Measurements from ENCODE around the gene NHS.
A peak's percentile ranks its signal among the peaks of the same experiment; 100 is the strongest.
"Not testable (repeated sequence)": the region's sequence is repeated elsewhere in the genome, so short reads cannot be mapped to it uniquely, and the experiment has no call there.

The NHS gene

DNA sequence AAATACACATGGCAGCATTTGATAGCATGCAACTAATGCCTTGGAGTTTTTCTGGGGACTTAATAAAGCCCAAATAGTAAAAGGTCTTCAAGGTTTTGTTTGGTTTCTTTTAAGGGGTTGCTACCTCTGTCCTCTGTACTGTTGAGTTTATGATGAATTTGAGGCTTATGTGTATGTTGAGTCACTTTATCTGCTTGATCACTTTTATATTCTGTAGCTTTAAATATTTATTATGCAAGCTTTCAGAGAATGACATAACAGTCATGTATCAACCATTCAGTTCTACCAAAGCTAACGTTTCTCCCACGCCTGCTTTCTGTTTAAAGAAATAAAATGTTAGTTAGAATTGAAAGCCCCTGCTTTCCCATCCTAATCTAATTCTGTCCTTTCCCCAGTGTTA lies 122.2 kb downstream of the NHS start:
- no peak overlapping the region for H2BK5ac ChIP-seq (ENCODE audit: low read length)
- H2BK120ac ChIP-seq (ENCODE audit: low read depth, low read length), result no peak overlapping the region
- H3K4ac ChIP-seq (ENCODE audit: low read depth, low read length), result no peak overlapping the region
- H3K4me1 ChIP-seq (ENCODE audit: control insufficient read depth, low read depth, low read length), result no peaks in the 10 kb centered on the region
- no peak overlapping the region for H3K4me2 ChIP-seq (ENCODE audit: low read length)
- no peaks in the 10 kb centered on the region for H3K79me1 ChIP-seq (ENCODE audit: low read length)
- no peak overlapping the region for H4K5ac ChIP-seq (ENCODE audit: low read length)
- H3K4me3 ChIP-seq (ENCODE audit: low read length), result no peak overlapping the region
- H3K79me2 ChIP-seq (ENCODE audit: control insufficient read depth, insufficient read depth, low read length), result no peaks in the 10 kb centered on the region
- DNase-seq, result no peak
- no peak overlapping the region for H2BK15ac ChIP-seq (replicated peaks; ENCODE audit: low read depth)
- H3K27me3 ChIP-seq (ENCODE audit: insufficient read depth, low read length, poor library complexity), result no peaks in the 10 kb centered on the region
- no peak overlapping the region for H3K27ac ChIP-seq (ENCODE audit: low read depth, low read length)
- no peak overlapping the region for H3K23ac ChIP-seq (ENCODE audit: low read length)
- no peak overlapping the region for H4K8ac ChIP-seq (ENCODE audit: low read depth, low read length)
- no peaks in the 10 kb centered on the region for H3K36me3 ChIP-seq (ENCODE audit: control insufficient read depth, insufficient read depth, low read length)
- no peak overlapping the region for H3K56ac ChIP-seq (ENCODE audit: low read length)
- no peak overlapping the region for H2AK5ac ChIP-seq (ENCODE audit: low read length)
- no peak overlapping the region for H3K9ac ChIP-seq (ENCODE audit: low read length)
- no CpG with 5 or more reads among the region's 2 CpGs for WGBS (ENCODE audit: extremely low coverage, insufficient coverage, low lambda C conversion rate)
- H3K18ac ChIP-seq (ENCODE audit: low read length), result no peak overlapping the region

DNA sequence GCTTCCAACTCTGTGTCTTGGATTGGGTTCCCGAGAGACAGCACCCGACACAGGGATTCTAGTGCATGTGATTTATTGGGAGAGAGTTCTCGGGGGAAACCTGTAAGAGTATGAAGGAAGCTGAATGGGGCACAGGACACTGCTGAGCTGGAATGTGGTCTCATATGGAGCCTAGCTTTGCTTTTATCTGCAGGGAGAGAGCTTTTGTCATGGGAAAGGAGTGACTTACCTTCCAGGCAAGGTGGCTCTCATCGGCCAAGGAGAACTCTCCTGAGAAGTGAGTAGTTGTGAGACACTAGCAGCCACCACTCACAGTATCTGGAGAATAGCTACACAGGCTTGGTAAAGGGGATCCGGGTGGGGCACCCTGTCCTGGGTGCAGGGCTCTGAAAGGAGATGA lies 124.5 kb downstream of the NHS start:
- Histone ChIP-seq H3K79me2 (ENCODE audit: control insufficient read depth, insufficient read depth, low read length) (no peaks in the 10 kb centered on the region), H3K36me3 (ENCODE audit: control insufficient read depth, insufficient read depth, low read length) (no peaks in the 10 kb centered on the region), H3K4ac (ENCODE audit: low read depth, low read length) (no peak overlapping the region), H3K4me2 (ENCODE audit: low read length) (no peak overlapping the region), H3K79me1 (ENCODE audit: low read length) (no peaks in the 10 kb centered on the region), H3K18ac (ENCODE audit: low read length) (no peak overlapping the region), H2BK15ac (replicated peaks; ENCODE audit: low read depth) (no peak overlapping the region), H3K4me3 (ENCODE audit: low read length) (no peak overlapping the region), H4K8ac (ENCODE audit: low read depth, low read length) (no peak overlapping the region), H2BK120ac (ENCODE audit: low read depth, low read length) (no peak overlapping the region), H3K23ac (ENCODE audit: low read length) (no peak overlapping the region), H4K5ac (ENCODE audit: low read length) (no peak overlapping the region), H3K27ac (ENCODE audit: low read depth, low read length) (no peak overlapping the region), H3K56ac (ENCODE audit: low read length) (no peak overlapping the region), H2AK5ac (ENCODE audit: low read length) (no peak overlapping the region), H2BK5ac (ENCODE audit: low read length) (no peak overlapping the region), H3K27me3 (ENCODE audit: insufficient read depth, low read length, poor library complexity) (no peaks in the 10 kb centered on the region), H3K9ac (ENCODE audit: low read length) (no peak overlapping the region), H3K4me1 (ENCODE audit: control insufficient read depth, low read depth, low read length) (no peaks in the 10 kb centered on the region)
- DNase-seq, result peak; percentile 19
- WGBS (ENCODE audit: extremely low coverage, insufficient coverage, low lambda C conversion rate), result no CpG with 5 or more reads among the region's 5 CpGs

DNA sequence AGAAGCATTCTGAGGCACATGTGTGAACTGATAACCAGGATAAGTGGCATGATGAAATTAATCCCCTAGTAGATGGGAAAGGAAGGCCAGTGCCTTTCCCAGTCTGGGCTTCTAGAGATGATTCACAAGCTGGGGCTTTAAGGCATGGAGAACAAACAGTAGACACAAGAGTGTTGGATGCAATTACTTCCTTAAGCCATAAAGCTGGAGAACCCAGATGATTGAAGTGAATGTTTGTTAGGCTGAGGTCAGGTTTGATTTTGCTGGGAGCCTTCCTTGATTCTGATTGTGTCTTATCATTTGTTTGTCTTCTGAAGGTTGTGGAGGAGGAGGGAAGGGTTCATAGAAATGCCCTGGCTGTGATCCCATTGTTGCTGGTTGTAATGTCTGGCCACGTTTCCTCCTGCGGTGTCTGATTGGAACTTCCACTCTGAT lies 125.2 kb downstream of the NHS start:
- H3K9ac ChIP-seq (ENCODE audit: low read length), result no peak overlapping the region
- H3K4ac ChIP-seq (ENCODE audit: low read depth, low read length), result no peak overlapping the region
- H3K36me3 ChIP-seq (ENCODE audit: control insufficient read depth, insufficient read depth, low read length), result no peaks in the 10 kb centered on the region
- no peaks in the 10 kb centered on the region for H3K27me3 ChIP-seq (ENCODE audit: insufficient read depth, low read length, poor library complexity)
- H2AK5ac ChIP-seq (ENCODE audit: low read length), result no peak overlapping the region
- H3K79me1 ChIP-seq (ENCODE audit: low read length), result no peaks in the 10 kb centered on the region
- no peak overlapping the region for H3K23ac ChIP-seq (ENCODE audit: low read length)
- no CpG with 5 or more reads among the region's 2 CpGs for WGBS (ENCODE audit: extremely low coverage, insufficient coverage, low lambda C conversion rate)
- H2BK15ac ChIP-seq (replicated peaks; ENCODE audit: low read depth), result no peak overlapping the region
- no peak overlapping the region for H4K5ac ChIP-seq (ENCODE audit: low read length)
- no peak overlapping the region for H2BK120ac ChIP-seq (ENCODE audit: low read depth, low read length)
- H3K79me2 ChIP-seq (ENCODE audit: control insufficient read depth, insufficient read depth, low read length), result no peaks in the 10 kb centered on the region
- H3K27ac ChIP-seq (ENCODE audit: low read depth, low read length), result no peak overlapping the region
- H2BK5ac ChIP-seq (ENCODE audit: low read length), result no peak overlapping the region
- no peak overlapping the region for H3K56ac ChIP-seq (ENCODE audit: low read length)
- H3K18ac ChIP-seq (ENCODE audit: low read length), result no peak overlapping the region
- H3K4me3 ChIP-seq (ENCODE audit: low read length), result no peak overlapping the region
- no peak overlapping the region for H4K8ac ChIP-seq (ENCODE audit: low read depth, low read length)
- H3K4me1 ChIP-seq (ENCODE audit: control insufficient read depth, low read depth, low read length), result no peaks in the 10 kb centered on the region
- H3K4me2 ChIP-seq (ENCODE audit: low read length), result no peak overlapping the region
- peak; percentile 37 for DNase-seq

DNA sequence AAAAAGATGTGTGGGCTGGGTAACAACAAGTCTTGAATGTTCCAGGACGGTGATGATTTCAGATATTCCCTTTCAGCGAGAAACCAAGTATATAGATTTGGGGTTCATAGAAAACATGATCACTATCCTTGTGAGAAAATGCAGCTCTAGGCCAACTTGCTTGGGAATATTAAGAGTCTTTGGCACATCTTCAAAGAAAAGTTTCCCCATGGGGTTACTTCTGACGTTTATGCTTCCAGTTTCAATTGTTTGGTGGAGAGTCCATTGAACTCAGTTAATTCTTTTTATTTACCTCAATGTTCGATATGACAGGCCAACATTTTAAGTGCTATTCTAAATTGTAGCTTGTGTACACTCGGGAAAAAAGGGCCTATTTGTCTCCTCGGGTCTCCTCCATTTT lies 126.7 kb downstream of the NHS start:
- H3K36me3 ChIP-seq (ENCODE audit: control insufficient read depth, insufficient read depth, low read length), result no peaks in the 10 kb centered on the region
- no peak overlapping the region for H2BK120ac ChIP-seq (ENCODE audit: low read depth, low read length)
- H2AK5ac ChIP-seq (ENCODE audit: low read length), result no peak overlapping the region
- H3K79me1 ChIP-seq (ENCODE audit: low read length), result no peaks in the 10 kb centered on the region
- H2BK15ac ChIP-seq (replicated peaks; ENCODE audit: low read depth), result no peak overlapping the region
- no peaks in the 10 kb centered on the region for H3K4me1 ChIP-seq (ENCODE audit: control insufficient read depth, low read depth, low read length)
- no peak overlapping the region for H3K23ac ChIP-seq (ENCODE audit: low read length)
- H3K56ac ChIP-seq (ENCODE audit: low read length), result no peak overlapping the region
- H3K4ac ChIP-seq (ENCODE audit: low read depth, low read length), result no peak overlapping the region
- H3K79me2 ChIP-seq (ENCODE audit: control insufficient read depth, insufficient read depth, low read length), result no peaks in the 10 kb centered on the region
- no peaks in the 10 kb centered on the region for H3K27me3 ChIP-seq (ENCODE audit: insufficient read depth, low read length, poor library complexity)
- no peak overlapping the region for H3K4me2 ChIP-seq (ENCODE audit: low read length)
- H2BK5ac ChIP-seq (ENCODE audit: low read length), result no peak overlapping the region
- H3K4me3 ChIP-seq (ENCODE audit: low read length), result no peak overlapping the region
- no peak overlapping the region for H3K9ac ChIP-seq (ENCODE audit: low read length)
- H3K27ac ChIP-seq (ENCODE audit: low read depth, low read length), result no peak overlapping the region
- no peak overlapping the region for H4K5ac ChIP-seq (ENCODE audit: low read length)
- no peak overlapping the region for H3K18ac ChIP-seq (ENCODE audit: low read length)
- no peak overlapping the region for H4K8ac ChIP-seq (ENCODE audit: low read depth, low read length)
- no CpG with 5 or more reads among the region's 6 CpGs for WGBS (ENCODE audit: extremely low coverage, insufficient coverage, low lambda C conversion rate)
- no peak for DNase-seq

DNA sequence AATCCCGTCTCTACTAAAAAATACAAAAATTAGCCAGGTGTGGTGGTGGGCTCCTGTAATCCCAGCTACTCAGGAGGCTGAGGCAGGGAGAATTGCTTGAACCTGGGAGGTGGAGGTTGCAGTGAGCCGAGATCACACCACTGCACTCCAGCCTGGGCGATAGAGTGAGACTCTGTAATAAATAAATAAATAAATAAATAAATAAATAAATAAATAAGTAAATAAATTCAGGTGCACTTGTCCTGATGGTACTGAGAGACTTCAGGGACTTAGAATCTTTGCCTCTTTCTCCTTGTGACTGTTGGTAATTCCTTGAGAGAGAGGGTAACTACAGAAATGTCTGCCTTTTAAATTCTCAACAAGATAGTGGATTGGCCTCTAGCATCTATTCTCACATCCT lies 131.4 kb downstream of the NHS start:
- not testable (repeated sequence) for H3K4me2 ChIP-seq (ENCODE audit: low read length); H3K27ac ChIP-seq (ENCODE audit: low read depth, low read length); DNase-seq; H2BK120ac ChIP-seq (ENCODE audit: low read depth, low read length); H3K27me3 ChIP-seq (ENCODE audit: insufficient read depth, low read length, poor library complexity); H3K79me2 ChIP-seq (ENCODE audit: control insufficient read depth, insufficient read depth, low read length); H3K4ac ChIP-seq (ENCODE audit: low read depth, low read length); H3K9ac ChIP-seq (ENCODE audit: low read length); H3K4me3 ChIP-seq (ENCODE audit: low read length); H2BK5ac ChIP-seq (ENCODE audit: low read length); H3K23ac ChIP-seq (ENCODE audit: low read length); H4K5ac ChIP-seq (ENCODE audit: low read length); H3K18ac ChIP-seq (ENCODE audit: low read length); H4K8ac ChIP-seq (ENCODE audit: low read depth, low read length); H2AK5ac ChIP-seq (ENCODE audit: low read length); H3K4me1 ChIP-seq (ENCODE audit: control insufficient read depth, low read depth, low read length); H3K36me3 ChIP-seq (ENCODE audit: control insufficient read depth, insufficient read depth, low read length); H3K79me1 ChIP-seq (ENCODE audit: low read length); H2BK15ac ChIP-seq (replicated peaks; ENCODE audit: low read depth); H3K56ac ChIP-seq (ENCODE audit: low read length)
- no CpG with 5 or more reads among the region's 3 CpGs for WGBS (ENCODE audit: extremely low coverage, insufficient coverage, low lambda C conversion rate)

DNA sequence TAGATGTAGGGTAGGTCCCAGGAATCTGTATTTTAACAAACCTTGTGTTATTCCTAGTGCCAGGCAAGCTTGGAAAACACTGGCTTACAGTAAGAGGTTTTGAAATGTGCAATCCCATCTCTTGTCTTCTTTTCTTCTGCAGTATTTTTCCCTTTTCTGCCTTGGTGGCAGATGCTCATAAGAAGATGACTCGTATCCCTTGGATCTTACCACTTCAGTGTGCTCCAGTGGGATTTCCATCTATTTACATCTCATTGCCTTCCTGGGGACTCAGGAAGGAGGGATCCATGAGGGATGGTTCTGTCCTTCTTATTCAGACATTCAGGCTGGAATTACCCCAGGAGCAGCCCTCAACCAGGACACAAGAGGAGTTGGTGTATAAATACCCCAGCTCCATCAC lies 136.6 kb downstream of the NHS start:
- Histone ChIP-seq H4K8ac (ENCODE audit: low read depth, low read length) (no peak overlapping the region), H3K4me1 (ENCODE audit: control insufficient read depth, low read depth, low read length) (no peaks in the 10 kb centered on the region), H3K18ac (ENCODE audit: low read length) (no peak overlapping the region), H3K4me2 (ENCODE audit: low read length) (no peak overlapping the region), H3K4ac (ENCODE audit: low read depth, low read length) (no peak overlapping the region), H3K79me1 (ENCODE audit: low read length) (no peaks in the 10 kb centered on the region), H3K27me3 (ENCODE audit: insufficient read depth, low read length, poor library complexity) (no peaks in the 10 kb centered on the region), H3K4me3 (ENCODE audit: low read length) (no peak overlapping the region), H3K36me3 (ENCODE audit: control insufficient read depth, insufficient read depth, low read length) (no peaks in the 10 kb centered on the region), H2AK5ac (ENCODE audit: low read length) (no peak overlapping the region), H3K79me2 (ENCODE audit: control insufficient read depth, insufficient read depth, low read length) (no peaks in the 10 kb centered on the region), H2BK15ac (replicated peaks; ENCODE audit: low read depth) (no peak overlapping the region), H3K23ac (ENCODE audit: low read length) (no peak overlapping the region), H2BK120ac (ENCODE audit: low read depth, low read length) (no peak overlapping the region), H3K9ac (ENCODE audit: low read length) (no peak overlapping the region), H2BK5ac (ENCODE audit: low read length) (no peak overlapping the region), H3K56ac (ENCODE audit: low read length) (no peak overlapping the region), H4K5ac (ENCODE audit: low read length) (no peak overlapping the region), H3K27ac (ENCODE audit: low read depth, low read length) (no peak overlapping the region)
- no peak for DNase-seq
- no CpG with 5 or more reads among the region's 1 CpG for WGBS (ENCODE audit: extremely low coverage, insufficient coverage, low lambda C conversion rate)
